ENCODE results near the gene MTHFSD. TPM values are rescaled to one million over a fixed set of nuclear protein-coding genes. Genes with fewer than 3 reads are reported as not detected.

The MTHFSD gene
- 7.2 TPM for polyA plus RNA-seq (2013, experiment 1 of 2)
- 11.6 TPM for polyA plus RNA-seq (2013, experiment 2 of 2)

GRCh38 chr16:86554917-86555703 is at the start of gene MTHFSD:
Gene MTHFSD, minus strand, starts transcription at chr16:86555235. Its CDS starts 51 bp downstream, at chr16:86555184.
- Histone ChIP-seq H3K27me3 (ENCODE audit: insufficient read depth, low read length) (peaks cover 5% of the 10 kb centered on the region; the same call in 1 of the 2 replicates), H3K9me3 (ENCODE audit: insufficient read depth, low read depth, low read length) (no peaks in the 10 kb centered on the region), H3K9ac (ENCODE audit: low read depth, low read length) (peak within 1 kb of the TSS; percentile 96), H3K4me3 (ENCODE audit: low read length) (peak within 1 kb of the TSS; percentile 91), H3K36me3 (ENCODE audit: insufficient read depth, low read length) (0 out of 2 replicates have a peak, but pooled peaks cover 7% of the 10 kb centered on the region), H3K4me1 (ENCODE audit: insufficient read depth, low read length) (0 out of 2 replicates have a peak, but pooled peaks cover 4% of the 10 kb centered on the region), H3K27ac (ENCODE audit: low read depth, low read length) (peak within 1 kb of the TSS; percentile 65)
- 6% methylated on average over 70 of the region's 70 CpGs for WGBS

- Histone ChIP-seq H3K9me3 (ENCODE audit: insufficient read depth, low read depth, low read length) (no peaks in the 10 kb centered on the region), H3K4me1 (ENCODE audit: insufficient read depth, low read length) (peaks cover 3% of the 10 kb centered on the region; the same call in 1 of the 2 replicates), H3K27ac (ENCODE audit: low read depth, low read length) (no peak overlapping the region), H3K9ac (ENCODE audit: low read depth, low read length) (no peak overlapping the region), H3K4me3 (ENCODE audit: low read length) (no peak overlapping the region), H3K27me3 (ENCODE audit: insufficient read depth, low read length) (no peaks in the 10 kb centered on the region), H3K36me3 (ENCODE audit: insufficient read depth, low read length) (no peaks in the 10 kb centered on the region)
- 98% methylated on average over 16 of the region's 16 CpGs for WGBS
These were observed 49.6 kb upstream of the MTHFSD start for GRCh38 chr16:86604436-86605193.

- Histone ChIP-seq H3K9me3 (ENCODE audit: insufficient read depth, low read depth, low read length) (no peaks in the 10 kb centered on the region), H3K4me1 (ENCODE audit: insufficient read depth, low read length) (no peaks in the 10 kb centered on the region), H3K9ac (ENCODE audit: low read depth, low read length) (no peak overlapping the region), H3K36me3 (ENCODE audit: insufficient read depth, low read length) (no peaks in the 10 kb centered on the region), H3K27ac (ENCODE audit: low read depth, low read length) (no peak overlapping the region), H3K27me3 (ENCODE audit: insufficient read depth, low read length) (no peaks in the 10 kb centered on the region), H3K4me3 (ENCODE audit: low read length) (no peak overlapping the region)
- WGBS: 87% methylated on average over 2 of the region's 4 CpGs
These were observed 47.5 kb upstream of the MTHFSD start for GRCh38 chr16:86602521-86602920.

- no peaks in the 10 kb centered on the region for H3K4me1 ChIP-seq (ENCODE audit: insufficient read depth, low read length)
- no peak overlapping the region for H3K27ac ChIP-seq (ENCODE audit: low read depth, low read length)
- no peak overlapping the region for H3K4me3 ChIP-seq (ENCODE audit: low read length)
- no peak overlapping the region for H3K9ac ChIP-seq (ENCODE audit: low read depth, low read length)
- WGBS: 95% methylated on average over 2 of the region's 2 CpGs
- H3K9me3 ChIP-seq (ENCODE audit: insufficient read depth, low read depth, low read length): no peaks in the 10 kb centered on the region
- no peaks in the 10 kb centered on the region for H3K36me3 ChIP-seq (ENCODE audit: insufficient read depth, low read length)
- no peaks in the 10 kb centered on the region for H3K27me3 ChIP-seq (ENCODE audit: insufficient read depth, low read length)
These were observed 46.3 kb upstream of the MTHFSD start for GRCh38 chr16:86601356-86601755.

- Histone ChIP-seq H3K36me3 (ENCODE audit: insufficient read depth, low read length) (no peaks in the 10 kb centered on the region), H3K4me3 (ENCODE audit: low read length) (no peak overlapping the region), H3K27ac (ENCODE audit: low read depth, low read length) (no peak overlapping the region), H3K4me1 (ENCODE audit: insufficient read depth, low read length) (no peaks in the 10 kb centered on the region), H3K27me3 (ENCODE audit: insufficient read depth, low read length) (no peaks in the 10 kb centered on the region), H3K9ac (ENCODE audit: low read depth, low read length) (no peak overlapping the region), H3K9me3 (ENCODE audit: insufficient read depth, low read depth, low read length) (no peaks in the 10 kb centered on the region)
- WGBS: 90% methylated on average over 21 of the region's 22 CpGs
These were observed 43.9 kb upstream of the MTHFSD start for GRCh38 chr16:86598607-86599565.

- H3K9me3 ChIP-seq (ENCODE audit: insufficient read depth, low read depth, low read length): no peaks in the 10 kb centered on the region
- H3K27me3 ChIP-seq (ENCODE audit: insufficient read depth, low read length): no peaks in the 10 kb centered on the region
- no peaks in the 10 kb centered on the region for H3K36me3 ChIP-seq (ENCODE audit: insufficient read depth, low read length)
- WGBS: 90% methylated on average over 6 of the region's 7 CpGs
- no peak overlapping the region for H3K9ac ChIP-seq (ENCODE audit: low read depth, low read length)
- H3K27ac ChIP-seq (ENCODE audit: low read depth, low read length): no peak overlapping the region
- H3K4me3 ChIP-seq (ENCODE audit: low read length): no peak overlapping the region
- H3K4me1 ChIP-seq (ENCODE audit: insufficient read depth, low read length): no peaks in the 10 kb centered on the region
These were observed 43.0 kb upstream of the MTHFSD start for GRCh38 chr16:86597880-86598606.

- Histone ChIP-seq H3K27me3 (ENCODE audit: insufficient read depth, low read length) (no peaks in the 10 kb centered on the region), H3K4me1 (ENCODE audit: insufficient read depth, low read length) (no peaks in the 10 kb centered on the region), H3K27ac (ENCODE audit: low read depth, low read length) (no peak overlapping the region), H3K36me3 (ENCODE audit: insufficient read depth, low read length) (no peaks in the 10 kb centered on the region), H3K9ac (ENCODE audit: low read depth, low read length) (no peak overlapping the region), H3K9me3 (ENCODE audit: insufficient read depth, low read depth, low read length) (no peaks in the 10 kb centered on the region), H3K4me3 (ENCODE audit: low read length) (no peak overlapping the region)
- 94% methylated on average over 18 of the region's 18 CpGs for WGBS
These were observed 42.3 kb upstream of the MTHFSD start for GRCh38 chr16:86597126-86597879.

GRCh38 chr16:86595983-86596605 is 41.1 kb upstream of the MTHFSD start:
- WGBS: 89% methylated on average over 10 of the region's 10 CpGs
- no peaks in the 10 kb centered on the region for H3K27me3 ChIP-seq (ENCODE audit: insufficient read depth, low read length)

GRCh38 chr16:86594721-86595120 is 39.7 kb upstream of the MTHFSD start:
- H3K27ac ChIP-seq (ENCODE audit: low read depth, low read length): no peak overlapping the region
- H3K4me1 ChIP-seq (ENCODE audit: insufficient read depth, low read length): no peaks in the 10 kb centered on the region
- H3K9me3 ChIP-seq (ENCODE audit: insufficient read depth, low read depth, low read length): no peaks in the 10 kb centered on the region
- H3K9ac ChIP-seq (ENCODE audit: low read depth, low read length): no peak overlapping the region
- no peaks in the 10 kb centered on the region for H3K36me3 ChIP-seq (ENCODE audit: insufficient read depth, low read length)
- H3K27me3 ChIP-seq (ENCODE audit: insufficient read depth, low read length): no peaks in the 10 kb centered on the region
- H3K4me3 ChIP-seq (ENCODE audit: low read length): no peak overlapping the region
- 87% methylated on average over 8 of the region's 8 CpGs for WGBS

More at GRCh38 chr16:86595983-86596605, 41.1 kb upstream of the MTHFSD start:
- H3K9me3 ChIP-seq (ENCODE audit: insufficient read depth, low read depth, low read length): no peaks in the 10 kb centered on the region
- H3K36me3 ChIP-seq (ENCODE audit: insufficient read depth, low read length): no peaks in the 10 kb centered on the region
- no peak overlapping the region for H3K27ac ChIP-seq (ENCODE audit: low read depth, low read length)
- no peak overlapping the region for H3K4me3 ChIP-seq (ENCODE audit: low read length)
- H3K9ac ChIP-seq (ENCODE audit: low read depth, low read length): no peak overlapping the region
- H3K4me1 ChIP-seq (ENCODE audit: insufficient read depth, low read length): no peaks in the 10 kb centered on the region
